ENCODE data around the gene SYNPR.

The SYNPR gene

GRCh38 chr3:63514678-63515077, 236.6 kb downstream of the SYNPR start:
- no peak for ATAC-seq
- TF ChIP-seq TCF4 (CRISPR knock-in tag; IDR thresholded peaks at IDR 0.05; ENCODE audit: borderline replicate concordance) (no peak), SNAI2 (CRISPR knock-in tag; IDR thresholded peaks at IDR 0.05) (no peak)

- TF ChIP-seq CREB5 (CRISPR knock-in tag; IDR thresholded peaks at IDR 0.05; ENCODE audit: low read depth): no peak
- no peak for TF ChIP-seq PATZ1 (CRISPR knock-in tag; IDR thresholded peaks at IDR 0.05; ENCODE audit: borderline replicate concordance)
- no peak for TF ChIP-seq CSDC2 (CRISPR knock-in tag; IDR thresholded peaks at IDR 0.05)
- TF ChIP-seq TCF4 (CRISPR knock-in tag; IDR thresholded peaks at IDR 0.05; ENCODE audit: borderline replicate concordance): no peak
- no peak for TF ChIP-seq OSR1 (CRISPR knock-in tag; IDR thresholded peaks at IDR 0.05)
- no peak for TF ChIP-seq ISL1 (CRISPR knock-in tag; IDR thresholded peaks at IDR 0.05)
- no peak for TF ChIP-seq TSHZ2 (CRISPR knock-in tag; IDR thresholded peaks at IDR 0.05)
- TF ChIP-seq PPARA (CRISPR knock-in tag; IDR thresholded peaks at IDR 0.05; ENCODE audit: borderline replicate concordance): no peak
- TF ChIP-seq ESRRG (CRISPR knock-in tag; IDR thresholded peaks at IDR 0.05): no peak
- no peak for TF ChIP-seq RARB (CRISPR knock-in tag; IDR thresholded peaks at IDR 0.05)
- no peak for ATAC-seq
These were observed 241.3 kb downstream of the SYNPR start for GRCh38 chr3:63519426-63519825.

- TF ChIP-seq TOX (CRISPR knock-in tag; IDR thresholded peaks at IDR 0.05; ENCODE audit: borderline replicate concordance) (no peak), ZNF70 (CRISPR knock-in tag; IDR thresholded peaks at IDR 0.05) (no peak), CSDC2 (CRISPR knock-in tag; IDR thresholded peaks at IDR 0.05) (no peak), ARNTL (CRISPR knock-in tag; IDR thresholded peaks at IDR 0.05; ENCODE audit: borderline replicate concordance, low read depth) (no peak), ESRRG (CRISPR knock-in tag; IDR thresholded peaks at IDR 0.05) (no peak), ZFP3 (CRISPR knock-in tag; IDR thresholded peaks at IDR 0.05) (no peak), POU6F1 (CRISPR knock-in tag; IDR thresholded peaks at IDR 0.05; ENCODE audit: borderline replicate concordance, low read depth) (no peak)
- no peak for ATAC-seq
These were observed 243.5 kb downstream of the SYNPR start for GRCh38 chr3:63521657-63522056.

- ATAC-seq: no peak
- TF ChIP-seq ZNF8 (CRISPR knock-in tag; IDR thresholded peaks at IDR 0.05) (no peak), CSDC2 (CRISPR knock-in tag; IDR thresholded peaks at IDR 0.05) (no peak), SNAI2 (CRISPR knock-in tag; IDR thresholded peaks at IDR 0.05) (no peak), TSHZ2 (CRISPR knock-in tag; IDR thresholded peaks at IDR 0.05) (no peak), CREB5 (CRISPR knock-in tag; IDR thresholded peaks at IDR 0.05; ENCODE audit: low read depth) (no peak), ESRRG (CRISPR knock-in tag; IDR thresholded peaks at IDR 0.05) (no peak), ARNTL (CRISPR knock-in tag; IDR thresholded peaks at IDR 0.05; ENCODE audit: borderline replicate concordance, low read depth) (no peak), RARB (CRISPR knock-in tag; IDR thresholded peaks at IDR 0.05) (no peak), PATZ1 (CRISPR knock-in tag; IDR thresholded peaks at IDR 0.05; ENCODE audit: borderline replicate concordance) (no peak), ZC3H10 (CRISPR knock-in tag; IDR thresholded peaks at IDR 0.05) (no peak), BACH2 (CRISPR knock-in tag; IDR thresholded peaks at IDR 0.05; ENCODE audit: borderline replicate concordance) (no peak), ZNF565 (CRISPR knock-in tag; conservative IDR thresholded peaks at IDR 0.05; ENCODE audit: low read depth) (no peak), GLIS3 (CRISPR knock-in tag; IDR thresholded peaks at IDR 0.05) (no peak)
These were observed 245.0 kb downstream of the SYNPR start for GRCh38 chr3:63523100-63523499.

Data from SK-N-SH treated with all-trans-retinoic acid at 6 μM for 48 hours (cell line).